Smooth muscle cell (in vitro differentiated cells): ENCODE measurements around the gene COL23A1. TPM values are rescaled to one million over a fixed set of nuclear protein-coding genes. Genes with fewer than 3 reads are reported as not detected.

ENCODE experiments used
- DNase-seq: peaks from one replicate; lab custom pipeline; 2025; ENCODE audit not compliant: unreplicated experiment; lab: John Stamatoyannopoulos, UW
- H2AFZ ChIP-seq: fragments of 200-600 bp; sonication (generic); 2 replicates; pipeline ENCODE4 v1.6.0; 2016; ENCODE audit warnings: antibody characterized with exemption, low read depth, mild to moderate bottlenecking
- H3F3A ChIP-seq: fragments of 200-600 bp; sonication (generic); 2 replicates; pipeline ENCODE4 v1.6.0; 2017; ENCODE audit warnings: antibody characterized with exemption, low read depth
- H3K27ac ChIP-seq: fragments of 200-600 bp; sonication (generic); 2 replicates; pipeline ENCODE4 v1.5.1; 2016; ENCODE audit warnings: low read depth, mild to moderate bottlenecking
- H3K27me3 ChIP-seq: fragments of 200-600 bp; sonication (generic); 2 replicates; pipeline ENCODE4 v1.6.1; 2016; ENCODE audit warnings: low read depth, mild to moderate bottlenecking
- H3K36me3 ChIP-seq: fragments of 200-600 bp; sonication (generic); 2 replicates; pipeline ENCODE4 v1.5.1; 2016; ENCODE audit warnings: low read depth
- H3K4me1 ChIP-seq: fragments of 200-600 bp; sonication (generic); 2 replicates; pipeline ENCODE4 v1.5.1; 2016; ENCODE audit warnings: low read depth
- H3K4me2 ChIP-seq: fragments of 200-600 bp; sonication (generic); 2 replicates; pipeline ENCODE4 v1.6.0; 2016; ENCODE audit warnings: mild to moderate bottlenecking
- H3K4me3 ChIP-seq: fragments of 200-600 bp; sonication (generic); 2 replicates; pipeline ENCODE4 v1.5.1; 2016; ENCODE audit warnings: mild to moderate bottlenecking
- H3K79me2 ChIP-seq: fragments of 200-600 bp; sonication (generic); 2 replicates; pipeline ENCODE4 v1.6.0; 2016; ENCODE audit warnings: low read depth, mild to moderate bottlenecking
- H3K9ac ChIP-seq: fragments of 200-600 bp; sonication (generic); 2 replicates; pipeline ENCODE4 v1.6.0; 2016; ENCODE audit warnings: low read depth
- H3K9me3 ChIP-seq: fragments of 200-600 bp; sonication (generic); replicated peaks from 2 replicates; pipeline ENCODE4 v1.5.1; 2016; ENCODE audit warnings: low read depth
- H4K20me1 ChIP-seq: fragments of 200-600 bp; sonication (generic); 2 replicates; pipeline ENCODE4 v1.6.0; 2016; ENCODE audit warnings: low read depth
- CTCF ChIP-seq: fragments of 200-600 bp; sonication (generic); IDR thresholded peaks from 2 replicates; pipeline ENCODE4 v1.5.1; 2017; ENCODE audit warnings: borderline replicate concordance, mild to moderate bottlenecking, antibody characterized with exemption; ENCODE audit not compliant: insufficient read depth, poor library complexity, severe bottlenecking
- WGBS: methylation state at CpG from one replicate; pipeline ENCODE4 v1.1.7; 2016; ENCODE audit warnings: low lambda C conversion rate; 5-methylcytosine and 5-hydroxymethylcytosine counted together
- polyA plus RNA-seq: library from polyadenylated mRNA; unstranded; fragments of >200 nt; fragmentation: Nextera tagmentation; extraction: Ambion mirVana; gene quantifications from 2 replicates; pipeline ENCODE4 v1.2.1, GENCODE V29; 2016
- total RNA-seq: library from RNA; depleted of rRNA; stranded (reverse); fragments of >200 nt; gene quantifications from 2 replicates; pipeline ENCODE4 v1.2.3, GENCODE V29; 2014

COL23A1 gene
- total and polyA plus RNA-seq, 2 experiments from 2014 or later = 5.3 to 27.4 TPM

GRCh38 chr5:178355671-178356070, 234.5 kb downstream of the COL23A1 start:
- Histone ChIP-seq H3K79me2 (no peaks in the 10 kb centered on the region), H3F3A (no peaks in the 10 kb centered on the region), H3K9ac (no peak overlapping the region), H3K4me1 (peaks cover 16% of the 10 kb centered on the region), H3K36me3 (no peaks in the 10 kb centered on the region), H3K4me2 (no peak overlapping the region), H3K9me3 (no peaks in the 10 kb centered on the region), H3K27ac (no peak overlapping the region), H3K27me3 (no peaks in the 10 kb centered on the region), H4K20me1 (no peaks in the 10 kb centered on the region), H2AFZ (no peak overlapping the region), H3K4me3 (no peak overlapping the region)
- no peak for TF ChIP-seq CTCF
- no peak for DNase-seq
- WGBS = 97% methylated on average over 9 of the region's 9 CpGs

GRCh38 chr5:178353461-178353860, 236.7 kb downstream of the COL23A1 start:
- H3K4me1 ChIP-seq = peaks cover 16% of the 10 kb centered on the region
- no peaks in the 10 kb centered on the region for H3K36me3 ChIP-seq
- H4K20me1 ChIP-seq = no peaks in the 10 kb centered on the region
- H3K27ac ChIP-seq = no peak overlapping the region
- no peak overlapping the region for H3K9ac ChIP-seq
- H3K4me2 ChIP-seq = no peak overlapping the region
- no peaks in the 10 kb centered on the region for H3K79me2 ChIP-seq
- 81% methylated on average over 9 of the region's 9 CpGs for WGBS
- no peaks in the 10 kb centered on the region for H3K9me3 ChIP-seq
- no peak for DNase-seq
- H3K4me3 ChIP-seq = no peak overlapping the region
- no peak for TF ChIP-seq CTCF
- no peak overlapping the region for H2AFZ ChIP-seq
- no peaks in the 10 kb centered on the region for H3F3A ChIP-seq
- H3K27me3 ChIP-seq = no peaks in the 10 kb centered on the region

GRCh38 chr5:178352035-178352349, 238.2 kb downstream of the COL23A1 start:
- Histone ChIP-seq H3K27ac (no peak overlapping the region), H3K9ac (no peak overlapping the region), H3K4me3 (no peak overlapping the region), H3K79me2 (no peaks in the 10 kb centered on the region), H3K4me2 (no peak overlapping the region), H2AFZ (no peak overlapping the region), H3K4me1 (peaks cover 11% of the 10 kb centered on the region), H3F3A (no peaks in the 10 kb centered on the region), H4K20me1 (no peaks in the 10 kb centered on the region), H3K27me3 (no peaks in the 10 kb centered on the region), H3K9me3 (no peaks in the 10 kb centered on the region), H3K36me3 (no peaks in the 10 kb centered on the region)
- whole genome bisulfite sequencing = 90% methylated on average over 8 of the region's 8 CpGs
- DNase-seq = no peak
- TF ChIP-seq CTCF = no peak

GRCh38 chr5:178351221-178352034, 238.8 kb downstream of the COL23A1 start:
- Histone ChIP-seq H3F3A (no peaks in the 10 kb centered on the region), H3K27ac (no peak overlapping the region), H3K36me3 (no peaks in the 10 kb centered on the region), H3K4me1 (peaks cover 5% of the 10 kb centered on the region), H3K79me2 (no peaks in the 10 kb centered on the region), H3K27me3 (no peaks in the 10 kb centered on the region), H2AFZ (no peak overlapping the region), H3K4me3 (no peak overlapping the region), H3K4me2 (no peak overlapping the region), H3K9me3 (no peaks in the 10 kb centered on the region), H3K9ac (no peak overlapping the region), H4K20me1 (no peaks in the 10 kb centered on the region)
- no peak for TF ChIP-seq CTCF
- DNase-seq = no peak
- WGBS = 92% methylated on average over 18 of the region's 18 CpGs
